CD4-positive, CD25-positive, alpha-beta regulatory T cell (primary cell): ENCODE data around the gene DIP2A. TPM values are rescaled to one million over a fixed set of nuclear protein-coding genes. Genes with fewer than 3 reads are reported as not detected.
"Not testable (repeated sequence)": the region's sequence is repeated elsewhere in the genome, so short reads cannot be mapped to it uniquely, and the experiment has no call there.

Experiments
- ATAC-seq, 2 donors: fragments of 150-1000 bp; cut with Tn5 transposase; one replicate each; pipeline ENCODE4 v1.10.0; 2021; ENCODE audit warnings: low read depth in 2 of 2, moderate number of reproducible peaks in 2 of 2, moderate library complexity in 1 of 2
- DNase-seq, 3 donors: peaks; one replicate each; pipeline versions ENCODE4 v3.0.0 to v3.0.0-alpha.2; 2012 to 2022; ENCODE audit warnings: mixed read lengths in 1 of 3
- H3K27ac ChIP-seq: one replicate; pipeline ENCODE4 v1.7.0; 2013; ENCODE audit warnings: mild to moderate bottlenecking, low read length; ENCODE audit not compliant: insufficient read depth, poor library complexity, severe bottlenecking
- H3K27me3 ChIP-seq: one replicate; pipeline ENCODE4 v1.7.0; 2013; ENCODE audit warnings: low read length; ENCODE audit not compliant: control insufficient read depth, insufficient read depth
- H3K36me3 ChIP-seq: one replicate; pipeline ENCODE4 v1.7.0; 2013; ENCODE audit warnings: mild to moderate bottlenecking, low read length, moderate library complexity; ENCODE audit not compliant: control insufficient read depth, insufficient read depth
- H3K4me1 ChIP-seq: 2 replicates; pipeline ENCODE4 v1.7.0; 2013; ENCODE audit warnings: mild to moderate bottlenecking, low read length; ENCODE audit not compliant: insufficient read depth, control insufficient read depth, poor library complexity, severe bottlenecking
- H3K4me3 ChIP-seq: one replicate; pipeline ENCODE4 v1.7.0; 2013; ENCODE audit warnings: low read depth, mild to moderate bottlenecking, low read length, moderate library complexity
- H3K9me3 ChIP-seq, 2 experiments: 1 replicate in 1 of 2; 2 replicates in 1 of 2; pipeline ENCODE4 v1.7.0; 2013; ENCODE audit warnings: low read length in 2 of 2, mild to moderate bottlenecking in 1 of 2, moderate library complexity in 1 of 2; ENCODE audit not compliant: control insufficient read depth in 2 of 2
- H3K27ac Mint-ChIP-seq, 3 donors: one replicate each; pipeline ENCODE4 v1.8.0; 2020 to 2022; ENCODE audit warnings: mild to moderate bottlenecking in 3 of 3, mixed read lengths in 3 of 3, moderate library complexity in 2 of 3
- H3K27me3 Mint-ChIP-seq: one replicate; pipeline ENCODE4 v1.8.0; 2022; ENCODE audit warnings: mild to moderate bottlenecking, mixed read lengths
- H3K36me3 Mint-ChIP-seq: one replicate; pipeline ENCODE4 v1.8.0; 2020; ENCODE audit warnings: mixed read lengths
- H3K4me1 Mint-ChIP-seq, 4 donors: one replicate each; pipeline ENCODE4 v1.8.0; 2020 to 2022; ENCODE audit warnings: mixed read lengths in 4 of 4, mild to moderate bottlenecking in 1 of 4
- H3K4me3 Mint-ChIP-seq, 4 donors: one replicate each; pipeline ENCODE4 v1.8.0; 2020 to 2022; ENCODE audit warnings: mild to moderate bottlenecking in 4 of 4, mixed read lengths in 4 of 4, moderate library complexity in 3 of 4
- H3K9me3 Mint-ChIP-seq, 7 donors: one replicate each; pipeline ENCODE4 v1.8.0; 2020 to 2022; ENCODE audit warnings: mixed read lengths in 7 of 7, mild to moderate bottlenecking in 3 of 7, moderate library complexity in 2 of 7
- polyA plus RNA-seq, 4 donors: library from polyadenylated mRNA; unstranded; fragments of 300-500 nt; fragmentation: Illumina TruSeq; gene quantifications; one replicate each; pipeline ENCODE4 v1.2.3, GENCODE V29; 2021
- total RNA-seq: library from RNA; stranded (reverse); gene quantifications from one replicate; pipeline ENCODE4 v1.2.3, GENCODE V29; 2022

The DIP2A gene
- total and polyA plus RNA-seq, 5 donors from 2014 or later: 12.6 to 125 (median 17.0) TPM

- H3K9me3 Mint-ChIP-seq: no peaks in the 10 kb centered on the region
- Histone ChIP-seq H3K9me3 (no peaks in the 10 kb centered on the region), H3K36me3 (peaks cover 44% of the 10 kb centered on the region), H3K27me3 (no peaks in the 10 kb centered on the region), H3K4me3 (no peak overlapping the region), H3K27ac (no peak overlapping the region), H3K4me1 (peaks cover 18% of the 10 kb centered on the region)
- no peak overlapping the region for H3K27ac Mint-ChIP-seq
- DNase-seq: no peak
- peak overlapping the region in 1 of 4 donors; percentile 10 for H3K4me3 Mint-ChIP-seq
- no peak for ATAC-seq
- H3K27me3 Mint-ChIP-seq: no peaks in the 10 kb centered on the region
- H3K36me3 Mint-ChIP-seq: peaks cover 32% of the 10 kb centered on the region
- H3K4me1 Mint-ChIP-seq: peaks cover 0 to 22% (median 8%) of the 10 kb centered on the region in 4 donors
Observed at GRCh38 chr21:46427516-46427915, 31.2 kb upstream of the DIP2A start.

- DNase-seq (no peak), ATAC-seq (no peak)
- Histone ChIP-seq H3K27me3 (no peaks in the 10 kb centered on the region), H3K36me3 (peaks cover 44% of the 10 kb centered on the region), H3K4me3 (no peak overlapping the region), H3K9me3 (no peaks in the 10 kb centered on the region), H3K27ac (no peak overlapping the region), H3K4me1 (peaks cover 12% of the 10 kb centered on the region)
- H3K9me3 Mint-ChIP-seq: no peaks in the 10 kb centered on the region
- peaks cover 32% of the 10 kb centered on the region for H3K36me3 Mint-ChIP-seq
- peaks cover 0 to 15% (median 8%) of the 10 kb centered on the region in 4 donors for H3K4me1 Mint-ChIP-seq
- H3K4me3 Mint-ChIP-seq: no peak overlapping the region
- H3K27ac Mint-ChIP-seq: no peak overlapping the region
- no peaks in the 10 kb centered on the region for H3K27me3 Mint-ChIP-seq
Observed at GRCh38 chr21:46428286-46428685, 30.4 kb upstream of the DIP2A start.

GRCh38 chr21:46428987-46429710 is 29.5 kb upstream of the DIP2A start:
- Histone ChIP-seq H3K9me3 (no peaks in the 10 kb centered on the region), H3K4me3 (no peak overlapping the region), H3K27ac (no peak overlapping the region), H3K36me3 (peaks cover 44% of the 10 kb centered on the region), H3K27me3 (no peaks in the 10 kb centered on the region), H3K4me1 (peaks cover 7% of the 10 kb centered on the region)
- Mint-ChIP-seq H3K27me3 (no peaks in the 10 kb centered on the region), H3K27ac (peak overlapping the region in 1 of 3 donors; percentile 48), H3K36me3 (peaks cover 32% of the 10 kb centered on the region), H3K4me3 (peak overlapping the region in 1 of 4 donors; percentile 43), H3K9me3 (no peaks in the 10 kb centered on the region), H3K4me1 (peaks cover 0 to 10% (median 6%) of the 10 kb centered on the region in 4 donors)
- ATAC-seq (no peak), DNase-seq (no peak)

- peaks cover 0 to 3% (median 0%) of the 10 kb centered on the region in 4 donors for H3K4me1 Mint-ChIP-seq
- DNase-seq: no peak
- H3K36me3 ChIP-seq: peaks cover 44% of the 10 kb centered on the region
- no peak overlapping the region for H3K27ac Mint-ChIP-seq
- H3K4me3 ChIP-seq: no peak overlapping the region
- H3K36me3 Mint-ChIP-seq: peaks cover 33% of the 10 kb centered on the region
- no peaks in the 10 kb centered on the region for H3K9me3 Mint-ChIP-seq
- no peak overlapping the region for H3K27ac ChIP-seq
- H3K27me3 ChIP-seq: no peaks in the 10 kb centered on the region
- H3K9me3 ChIP-seq: no peaks in the 10 kb centered on the region
- no peak for ATAC-seq
- no peaks in the 10 kb centered on the region for H3K27me3 Mint-ChIP-seq
- no peak overlapping the region for H3K4me3 Mint-ChIP-seq
- peaks cover under 1% of the 10 kb centered on the region for H3K4me1 ChIP-seq
Observed at GRCh38 chr21:46429754-46430681, 28.7 kb upstream of the DIP2A start.

GRCh38 chr21:46431448-46431847 is 27.2 kb upstream of the DIP2A start:
- no peak overlapping the region for H3K4me3 Mint-ChIP-seq
- ATAC-seq (no peak), DNase-seq (no peak)
- no peaks in the 10 kb centered on the region for H3K9me3 Mint-ChIP-seq
- H3K27me3 Mint-ChIP-seq: no peaks in the 10 kb centered on the region
- Histone ChIP-seq H3K9me3 (no peaks in the 10 kb centered on the region), H3K4me1 (no peaks in the 10 kb centered on the region), H3K4me3 (no peak overlapping the region), H3K27ac (no peak overlapping the region), H3K36me3 (peaks cover 47% of the 10 kb centered on the region), H3K27me3 (no peaks in the 10 kb centered on the region)
- H3K36me3 Mint-ChIP-seq: peaks cover 34% of the 10 kb centered on the region
- H3K4me1 Mint-ChIP-seq: no peaks in the 10 kb centered on the region
- H3K27ac Mint-ChIP-seq: peak overlapping the region in 2 of 3 donors; percentile 23 to 66

- no peak overlapping the region for H3K4me3 Mint-ChIP-seq
- no peak for ATAC-seq
- DNase-seq: no peak
- peak overlapping the region; percentile 23 to 70 (median 66) for H3K27ac Mint-ChIP-seq
- no peaks in the 10 kb centered on the region for H3K9me3 Mint-ChIP-seq
- Histone ChIP-seq H3K36me3 (peaks cover 51% of the 10 kb centered on the region), H3K27me3 (no peaks in the 10 kb centered on the region), H3K9me3 (no peaks in the 10 kb centered on the region), H3K4me3 (no peak overlapping the region), H3K27ac (no peak overlapping the region), H3K4me1 (no peaks in the 10 kb centered on the region)
- H3K4me1 Mint-ChIP-seq: no peaks in the 10 kb centered on the region
- H3K36me3 Mint-ChIP-seq: peaks cover 34% of the 10 kb centered on the region
- H3K27me3 Mint-ChIP-seq: no peaks in the 10 kb centered on the region
Observed at GRCh38 chr21:46431884-46432488, 26.7 kb upstream of the DIP2A start.

- H3K9me3 ChIP-seq, H3K9me3 Mint-ChIP-seq, H3K4me1 Mint-ChIP-seq, H3K4me3 Mint-ChIP-seq, H3K4me3 ChIP-seq, H3K27ac ChIP-seq, H3K4me1 ChIP-seq, ATAC-seq, DNase-seq, H3K27me3 Mint-ChIP-seq, H3K27me3 ChIP-seq: not testable (repeated sequence)
- Mint-ChIP-seq H3K36me3 (peaks cover 32% of the 10 kb centered on the region), H3K27ac (peak overlapping the region in 1 of 3 donors; percentile 23)
- peaks cover 51% of the 10 kb centered on the region for H3K36me3 ChIP-seq
Observed at GRCh38 chr21:46433116-46433515, 25.6 kb upstream of the DIP2A start.
